Measurements from ENCODE around the gene JAKMIP1.

JAKMIP1 gene

GRCh38 chr4:6071959-6072720 lies 128.2 kb downstream of the JAKMIP1 start:
- TF ChIP-seq CTCF (conservative IDR thresholded peaks at IDR 0.05; ENCODE audit: low read depth, low read length) = no peak
- no peak overlapping the region for H3K4me3 ChIP-seq (ENCODE audit: low read length)
- DNase-seq (ENCODE audit: low read depth) = no peak

DNA sequence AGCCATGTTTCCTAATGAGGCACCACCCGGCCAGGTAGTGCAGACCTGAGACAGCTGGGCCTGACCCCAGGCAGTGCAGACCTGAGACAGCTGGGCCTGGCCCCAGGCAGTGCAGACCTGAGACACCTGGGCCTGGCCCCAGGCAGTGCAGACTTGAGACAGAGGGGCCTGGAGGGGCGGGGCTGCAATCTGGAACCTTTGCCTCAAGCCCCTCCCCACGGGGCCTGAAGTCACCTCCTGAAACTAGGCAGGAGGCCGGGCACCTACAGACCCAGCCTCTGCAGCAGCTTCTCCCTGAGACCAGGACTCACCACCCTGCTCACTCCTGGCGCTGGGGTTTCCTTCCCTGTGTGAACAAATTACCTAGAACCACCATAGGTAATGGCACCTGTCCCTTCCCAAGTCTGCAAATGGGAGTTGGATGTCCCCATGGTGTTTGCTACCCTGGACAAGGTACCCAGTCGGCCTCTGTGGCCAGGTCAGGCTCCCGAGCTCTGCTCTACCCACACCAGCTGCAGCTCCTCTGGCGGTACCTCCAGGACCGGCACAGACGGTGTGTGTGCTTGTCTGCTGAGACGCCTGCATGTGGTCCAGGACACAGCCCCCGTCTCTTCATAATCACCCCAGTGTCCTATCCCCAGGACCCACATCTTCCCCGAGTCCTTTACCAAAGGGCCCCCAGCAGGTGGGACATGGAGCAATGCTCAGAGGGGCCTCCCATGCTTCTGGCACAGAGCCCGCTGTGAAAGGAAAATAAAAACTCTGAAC lies 129.0 kb downstream of the JAKMIP1 start:
- no peak for DNase-seq (ENCODE audit: low read depth)
- TF ChIP-seq CTCF (conservative IDR thresholded peaks at IDR 0.05; ENCODE audit: low read depth, low read length) = no peak
- H3K4me3 ChIP-seq (ENCODE audit: low read length) = no peak overlapping the region

DNA sequence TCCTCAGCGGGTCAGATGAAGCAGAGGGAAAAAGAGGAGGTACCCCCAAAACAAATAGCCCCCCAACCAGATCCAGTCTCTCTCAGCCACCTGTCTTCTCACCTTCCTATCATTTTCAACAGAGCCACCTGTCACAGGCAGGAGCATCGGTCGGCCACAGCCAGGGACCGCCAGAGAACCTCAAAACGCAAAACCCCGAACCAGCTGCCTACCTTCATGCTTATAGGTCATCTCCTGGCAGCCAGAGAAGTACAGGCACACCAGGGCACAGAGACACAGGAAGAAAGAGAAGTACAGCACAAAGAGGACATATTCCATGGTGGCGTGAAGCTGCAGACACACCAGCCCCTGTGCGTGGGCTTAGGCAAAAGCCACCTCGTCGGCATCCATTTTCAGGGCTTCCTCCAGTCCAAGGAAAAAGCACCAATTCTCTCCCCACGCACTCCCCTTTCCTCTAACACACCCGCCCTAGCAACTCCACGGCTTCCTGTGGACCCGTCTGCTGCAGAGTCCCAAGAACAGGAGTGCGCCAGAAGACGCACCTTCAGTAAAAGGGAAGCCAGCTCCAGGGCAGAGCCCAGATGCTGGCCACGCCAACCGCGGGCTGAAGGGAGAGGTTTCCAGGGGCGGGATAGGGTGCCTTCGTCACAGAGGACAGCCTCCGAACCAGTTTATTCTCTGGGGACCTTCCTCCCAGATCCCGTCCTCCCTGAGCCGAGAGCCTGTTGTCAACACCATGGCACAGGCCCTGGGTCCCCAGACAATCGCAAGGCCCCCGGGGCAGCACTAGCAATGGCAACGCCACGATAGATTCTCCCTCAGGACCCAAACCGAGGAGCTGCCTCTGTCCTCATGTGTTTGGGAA lies 130.3 kb downstream of the JAKMIP1 start:
- no peak for TF ChIP-seq CTCF (conservative IDR thresholded peaks at IDR 0.05; ENCODE audit: low read depth, low read length)
- H3K4me3 ChIP-seq (ENCODE audit: low read length) = no peak overlapping the region
- no peak for DNase-seq (ENCODE audit: low read depth)

- TF ChIP-seq CTCF (conservative IDR thresholded peaks at IDR 0.05; ENCODE audit: low read depth, low read length) = no peak
- no peak overlapping the region for H3K4me3 ChIP-seq (ENCODE audit: low read length)
- no peak for DNase-seq (ENCODE audit: low read depth)
Measured at GRCh38 chr4:6068986-6069385, 131.4 kb downstream of the JAKMIP1 start.

DNA sequence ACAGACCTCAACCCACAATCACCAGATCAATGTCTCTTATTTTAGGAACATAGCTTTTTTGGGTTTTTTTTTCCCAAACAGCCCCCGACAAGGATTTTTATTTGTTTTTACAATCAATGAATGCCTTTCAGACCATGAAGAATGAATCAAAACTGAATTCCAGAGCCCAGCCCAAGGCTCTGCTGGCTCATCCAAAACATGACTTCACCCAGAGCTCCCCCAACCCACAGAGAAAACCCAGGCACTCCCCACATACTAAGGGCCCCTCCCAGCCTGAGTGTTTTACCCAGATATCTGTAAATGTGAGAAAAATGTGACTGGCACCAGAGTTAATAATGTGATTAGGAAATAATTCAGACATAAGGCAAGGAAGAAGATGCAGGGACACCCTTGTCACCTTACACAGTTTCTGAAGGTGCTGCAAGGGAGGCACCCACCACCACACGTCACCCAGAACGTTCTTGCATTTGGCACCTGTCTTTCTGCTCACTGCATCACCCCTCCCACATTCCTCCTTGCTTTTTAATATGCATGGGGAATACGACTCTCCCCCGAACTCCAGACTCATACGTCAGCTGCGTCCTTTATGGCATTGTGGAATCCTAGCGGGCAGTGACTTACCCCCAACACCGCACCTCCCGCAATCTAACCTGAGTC lies 134.3 kb downstream of the JAKMIP1 start:
- no peak for DNase-seq (ENCODE audit: low read depth)
- no peak for TF ChIP-seq CTCF (conservative IDR thresholded peaks at IDR 0.05; ENCODE audit: low read depth, low read length)
- no peak overlapping the region for H3K4me3 ChIP-seq (ENCODE audit: low read length)

- no peak for DNase-seq (ENCODE audit: low read depth)
- no peak for TF ChIP-seq CTCF (conservative IDR thresholded peaks at IDR 0.05; ENCODE audit: low read depth, low read length)
- no peak overlapping the region for H3K4me3 ChIP-seq (ENCODE audit: low read length)
Measured at GRCh38 chr4:6065166-6065565, 135.2 kb downstream of the JAKMIP1 start.

Measured in retinal pigment epithelial cell (primary cell).